NCI-H345 treated with DMSO at 0.1 percent for 48 hours (cell line): Measurements from ENCODE around the gene JMJD4.
A peak's percentile ranks its signal among the peaks of the same experiment; 100 is the strongest.

Experiments
- DNase-seq: peaks from one replicate; lab custom pipeline; 2025; ENCODE audit not compliant: unreplicated experiment; lab: John Stamatoyannopoulos, UW

The JMJD4 gene

GRCh38 chr1:227734856-227735538 lies at the start of gene JMJD4, which contains the start of gene SNAP47:
Gene JMJD4 (minus strand): TSS chr1:227735302. CDS start chr1:227735273, 29 bp downstream.
Gene SNAP47 (plus strand): TSS chr1:227735435. CDS start chr1:227747737, 12,302 bp downstream.
- peak; percentile 79 for DNase-seq

- no peak for DNase-seq
Observed at GRCh38 chr1:227782226-227782625, 47.1 kb upstream of the JMJD4 start.

GRCh38 chr1:227781314-227781930 lies 46.3 kb upstream of the JMJD4 start:
- DNase-seq, result no peak

- no peak for DNase-seq
Observed at GRCh38 chr1:227780101-227781044, 45.3 kb upstream of the JMJD4 start.

- DNase-seq, result no peak
Observed at GRCh38 chr1:227779685-227780084, 44.6 kb upstream of the JMJD4 start.

GRCh38 chr1:227779021-227779441 lies 43.9 kb upstream of the JMJD4 start:
- no peak for DNase-seq

- DNase-seq, result no peak
Observed at GRCh38 chr1:227778401-227778947, 43.4 kb upstream of the JMJD4 start.

- no peak for DNase-seq
Observed at GRCh38 chr1:227777646-227778045, 42.5 kb upstream of the JMJD4 start.

- DNase-seq, result no peak
Observed at GRCh38 chr1:227777156-227777555, 42.1 kb upstream of the JMJD4 start.

GRCh38 chr1:227776331-227776771 lies 41.2 kb upstream of the JMJD4 start:
- DNase-seq, result no peak

GRCh38 chr1:227775841-227776240 lies 40.7 kb upstream of the JMJD4 start:
- no peak for DNase-seq

GRCh38 chr1:227774821-227775661 lies 39.9 kb upstream of the JMJD4 start:
- no peak for DNase-seq

GRCh38 chr1:227774051-227774731 lies 39.1 kb upstream of the JMJD4 start:
- peak; percentile 79 for DNase-seq

- peak; percentile 73 for DNase-seq
Observed at GRCh38 chr1:227773558-227773957, 38.5 kb upstream of the JMJD4 start.

GRCh38 chr1:227771771-227772170 lies 36.7 kb upstream of the JMJD4 start:
- no peak for DNase-seq

- DNase-seq, result no peak
Observed at GRCh38 chr1:227771326-227771725, 36.2 kb upstream of the JMJD4 start.

- no peak for DNase-seq
Observed at GRCh38 chr1:227770812-227771211, 35.7 kb upstream of the JMJD4 start.

GRCh38 chr1:227769936-227770494 lies 34.9 kb upstream of the JMJD4 start:
- no peak for DNase-seq
